HepG2 (cell line): Measurements from ENCODE around the gene LRP5. TPM values are rescaled to one million over a fixed set of nuclear protein-coding genes. Genes with fewer than 3 reads are reported as not detected.

ENCODE experiments used
- IRF2 ChIP-seq: IDR thresholded peaks from 2 replicates; pipeline ENCODE4 v1.6.1; 2018; ENCODE audit warnings: missing genetic modification reagents, missing compliant biosample characterization
- MED13 ChIP-seq: sonication (generic); formaldehyde crosslinking; IDR thresholded peaks from 2 replicates; pipeline ENCODE4 v1.5.0; 2020; ENCODE audit warnings: missing genetic modification reagents
- NAIF1 ChIP-seq: sonication (generic); formaldehyde crosslinking; IDR thresholded peaks from 2 replicates; pipeline ENCODE4 v1.5.0; 2020; ENCODE audit warnings: mild to moderate bottlenecking, missing genetic modification reagents, borderline replicate concordance
- PCBP1 ChIP-seq: fragments of 200-400 bp; formaldehyde crosslinking; IDR thresholded peaks from 2 replicates; pipeline ENCODE4 v1.6.1; 2017; ENCODE audit warnings: mild to moderate bottlenecking, low read depth, low read length, borderline replicate concordance
- RORA ChIP-seq: sonication (generic); formaldehyde crosslinking; IDR thresholded peaks from 2 replicates; pipeline ENCODE4 v1.5.0; 2020; ENCODE audit warnings: mild to moderate bottlenecking, missing genetic modification reagents, moderate library complexity
- SP4 ChIP-seq: sonication (generic); formaldehyde crosslinking; IDR thresholded peaks from 2 replicates; pipeline ENCODE4 v1.8.1; 2023; ENCODE audit warnings: mild to moderate bottlenecking, missing genetic modification reagents
- ZBTB38 ChIP-seq: sonication (generic); formaldehyde crosslinking; IDR thresholded peaks from 2 replicates; pipeline ENCODE4 v1.5.1; 2020; ENCODE audit warnings: mild to moderate bottlenecking, missing genetic modification reagents
- ZFP82 ChIP-seq: sonication (generic); formaldehyde crosslinking; IDR thresholded peaks from 2 replicates; pipeline ENCODE4 v1.5.1; 2020; ENCODE audit warnings: mild to moderate bottlenecking, missing genetic modification reagents, borderline replicate concordance
- ZNF816 ChIP-seq: sonication (generic); formaldehyde crosslinking; IDR thresholded peaks from 2 replicates; pipeline ENCODE4 v1.8.0; 2022; ENCODE audit warnings: missing genetic modification reagents, mild to moderate bottlenecking, borderline replicate concordance
- ZSCAN31 ChIP-seq: sonication (generic); formaldehyde crosslinking; IDR thresholded peaks from 2 replicates; pipeline ENCODE4 v1.5.0; 2020; ENCODE audit warnings: low read depth, mild to moderate bottlenecking, missing genetic modification reagents
- polyA plus RNA-seq, 8 experiments: library from polyadenylated mRNA; depleted of rRNA in 3 of 8; stranded (reverse) in 7 of 8; unstranded in 1 of 8; fragments of >200 nt; fragmentation: Illumina TruSeq in 4 of 8; extraction: Trizol in 4 of 8; gene quantifications; 2 replicates each; pipeline versions ENCODE4 v1.2.1 to v1.2.3, GENCODE V29; 2011 to 2016; ENCODE audit warnings: low read depth in 4 of 8, missing spikeins in 1 of 8, mixed read lengths in 1 of 8; ENCODE audit not compliant: insufficient read depth in 1 of 8
- total RNA-seq, 5 experiments: library from RNA; depleted of rRNA; stranded (reverse); fragments of >200 nt; fragmentation: Illumina TruSeq; extraction: Trizol; gene quantifications; 2 replicates each; pipeline ENCODE4 v1.2.3, GENCODE V29; 2016; ENCODE audit warnings: low read depth in 1 of 5
- TF ChIP-seq, protein P1 (sequence below): sonication (generic); formaldehyde crosslinking; IDR thresholded peaks from 2 replicates; pipeline ENCODE4 v1.8.1; 2023; ENCODE audit warnings: mild to moderate bottlenecking, inconsistent platforms, moderate library complexity, missing genetic modification reagents, borderline replicate concordance
- TF ChIP-seq, protein P2 (sequence below): sonication (generic); formaldehyde crosslinking; IDR thresholded peaks from 2 replicates; pipeline ENCODE4 v1.5.1; 2020; ENCODE audit warnings: mild to moderate bottlenecking, moderate library complexity, missing genetic modification reagents
- TF ChIP-seq, protein P3 (sequence below): sonication (generic); formaldehyde crosslinking; IDR thresholded peaks from 2 replicates; pipeline ENCODE4 v1.5.0; 2020; ENCODE audit warnings: mild to moderate bottlenecking, missing genetic modification reagents, borderline replicate concordance

LRP5 gene
- total and polyA plus RNA-seq, 2 of the 13 experiments (the other 11 are each of a cell fraction or from before 2014, with no cell fraction given): 40.4 to 64.0 TPM

DNA sequence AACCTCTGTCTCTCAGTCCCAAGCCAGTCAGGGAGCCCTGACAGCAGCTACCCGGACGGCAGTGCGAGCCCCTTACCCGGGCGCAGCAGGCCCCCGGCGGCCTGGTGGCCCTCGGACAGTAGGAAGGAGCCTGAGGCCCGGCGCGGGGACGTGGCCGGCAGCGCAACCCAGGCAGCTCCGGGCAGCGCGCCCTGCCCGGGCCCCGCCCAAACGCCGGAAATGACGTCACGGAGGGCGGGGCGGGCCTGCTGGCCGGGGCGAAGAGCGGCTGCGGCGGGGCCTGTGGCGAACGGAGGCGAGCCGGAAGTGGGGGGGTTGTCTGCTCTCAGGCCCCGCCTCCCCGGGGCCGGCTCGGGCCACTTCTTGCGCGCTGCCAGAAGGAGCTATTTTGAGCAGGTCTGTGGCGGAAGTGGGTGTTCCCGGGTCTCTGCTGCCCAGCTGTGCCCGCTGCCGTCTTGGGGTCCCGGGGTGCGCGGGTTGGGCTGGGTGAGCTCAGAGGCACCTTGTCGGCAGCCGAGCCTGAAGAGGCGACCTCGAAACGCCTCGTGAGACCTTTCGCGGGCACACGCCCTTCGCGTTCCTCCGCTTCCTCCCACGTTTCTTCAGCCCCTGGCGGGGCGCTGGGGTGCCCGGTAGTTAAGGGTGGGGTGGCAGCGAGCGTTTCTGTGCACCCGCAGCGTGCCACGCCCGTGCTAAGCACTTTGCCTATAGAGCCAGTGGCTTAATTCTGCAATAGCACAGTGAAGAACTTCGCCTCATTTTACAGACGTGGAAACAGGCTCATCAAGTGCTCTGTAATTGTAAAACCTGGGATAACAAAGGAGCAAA, 40.4 kb upstream of the LRP5 start, which contains the start of gene C11orf24 (continued):
- TF ChIP-seq, protein P1, sequence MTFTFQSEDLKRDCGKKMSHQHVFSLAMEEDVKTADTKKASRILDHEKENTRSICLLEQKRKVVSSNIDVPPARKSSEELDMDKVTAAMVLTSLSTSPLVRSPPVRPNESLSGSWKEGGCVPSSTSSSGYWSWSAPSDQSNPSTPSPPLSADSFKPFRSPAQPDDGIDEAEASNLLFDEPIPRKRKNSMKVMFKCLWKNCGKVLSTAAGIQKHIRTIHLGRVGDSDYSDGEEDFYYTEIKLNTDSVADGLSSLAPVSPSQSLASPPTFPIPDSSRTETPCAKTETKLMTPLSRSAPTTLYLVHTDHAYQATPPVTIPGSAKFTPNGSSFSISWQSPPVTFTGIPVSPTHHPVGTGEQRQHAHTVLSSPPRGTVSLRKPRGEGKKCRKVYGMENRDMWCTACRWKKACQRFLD (CRISPR knock-in tag): peak; percentile 54; the same call in 1 of the 2 replicates
- TF ChIP-seq ZBTB38 (CRISPR knock-in tag) (peak; percentile 74; the same call in 1 of the 2 replicates), ZFP82 (CRISPR knock-in tag) (peak; percentile 90; the same call in 1 of the 2 replicates), NAIF1 (CRISPR knock-in tag) (0 out of 2 replicates have a peak, but pooled peaks have one; percentile 27), MED13 (CRISPR knock-in tag) (0 out of 2 replicates have a peak, but pooled peaks have one; percentile 64), SP4 (CRISPR knock-in tag) (peak; percentile 74), ZSCAN31 (CRISPR knock-in tag) (peak; percentile 55; the same call in 1 of the 2 replicates), IRF2 (peak; percentile 37; the same call in 1 of the 2 replicates), RORA (no peak), PCBP1 (no peak), ZNF816 (CRISPR knock-in tag) (peak; percentile 90; the same call in 1 of the 2 replicates)
- TF ChIP-seq, protein P2, sequence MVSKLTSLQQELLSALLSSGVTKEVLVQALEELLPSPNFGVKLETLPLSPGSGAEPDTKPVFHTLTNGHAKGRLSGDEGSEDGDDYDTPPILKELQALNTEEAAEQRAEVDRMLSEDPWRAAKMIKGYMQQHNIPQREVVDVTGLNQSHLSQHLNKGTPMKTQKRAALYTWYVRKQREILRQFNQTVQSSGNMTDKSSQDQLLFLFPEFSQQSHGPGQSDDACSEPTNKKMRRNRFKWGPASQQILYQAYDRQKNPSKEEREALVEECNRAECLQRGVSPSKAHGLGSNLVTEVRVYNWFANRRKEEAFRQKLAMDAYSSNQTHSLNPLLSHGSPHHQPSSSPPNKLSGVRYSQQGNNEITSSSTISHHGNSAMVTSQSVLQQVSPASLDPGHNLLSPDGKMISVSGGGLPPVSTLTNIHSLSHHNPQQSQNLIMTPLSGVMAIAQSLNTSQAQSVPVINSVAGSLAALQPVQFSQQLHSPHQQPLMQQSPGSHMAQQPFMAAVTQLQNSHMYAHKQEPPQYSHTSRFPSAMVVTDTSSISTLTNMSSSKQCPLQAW (CRISPR knock-in tag): peak; percentile 73
- TF ChIP-seq, protein P3, sequence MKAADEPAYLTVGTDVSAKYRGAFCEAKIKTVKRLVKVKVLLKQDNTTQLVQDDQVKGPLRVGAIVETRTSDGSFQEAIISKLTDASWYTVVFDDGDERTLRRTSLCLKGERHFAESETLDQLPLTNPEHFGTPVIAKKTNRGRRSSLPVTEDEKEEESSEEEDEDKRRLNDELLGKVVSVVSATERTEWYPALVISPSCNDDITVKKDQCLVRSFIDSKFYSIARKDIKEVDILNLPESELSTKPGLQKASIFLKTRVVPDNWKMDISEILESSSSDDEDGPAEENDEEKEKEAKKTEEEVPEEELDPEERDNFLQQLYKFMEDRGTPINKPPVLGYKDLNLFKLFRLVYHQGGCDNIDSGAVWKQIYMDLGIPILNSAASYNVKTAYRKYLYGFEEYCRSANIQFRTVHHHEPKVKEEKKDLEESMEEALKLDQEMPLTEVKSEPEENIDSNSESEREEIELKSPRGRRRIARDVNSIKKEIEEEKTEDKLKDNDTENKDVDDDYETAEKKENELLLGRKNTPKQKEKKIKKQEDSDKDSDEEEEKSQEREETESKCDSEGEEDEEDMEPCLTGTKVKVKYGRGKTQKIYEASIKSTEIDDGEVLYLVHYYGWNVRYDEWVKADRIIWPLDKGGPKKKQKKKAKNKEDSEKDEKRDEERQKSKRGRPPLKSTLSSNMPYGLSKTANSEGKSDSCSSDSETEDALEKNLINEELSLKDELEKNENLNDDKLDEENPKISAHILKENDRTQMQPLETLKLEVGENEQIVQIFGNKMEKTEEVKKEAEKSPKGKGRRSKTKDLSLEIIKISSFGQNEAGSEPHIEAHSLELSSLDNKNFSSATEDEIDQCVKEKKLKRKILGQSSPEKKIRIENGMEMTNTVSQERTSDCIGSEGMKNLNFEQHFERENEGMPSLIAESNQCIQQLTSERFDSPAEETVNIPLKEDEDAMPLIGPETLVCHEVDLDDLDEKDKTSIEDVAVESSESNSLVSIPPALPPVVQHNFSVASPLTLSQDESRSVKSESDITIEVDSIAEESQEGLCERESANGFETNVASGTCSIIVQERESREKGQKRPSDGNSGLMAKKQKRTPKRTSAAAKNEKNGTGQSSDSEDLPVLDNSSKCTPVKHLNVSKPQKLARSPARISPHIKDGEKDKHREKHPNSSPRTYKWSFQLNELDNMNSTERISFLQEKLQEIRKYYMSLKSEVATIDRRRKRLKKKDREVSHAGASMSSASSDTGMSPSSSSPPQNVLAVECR (CRISPR knock-in tag): peak; percentile 85
